ENCODE measurements around the gene ODF4. TPM values are rescaled to one million over a fixed set of nuclear protein-coding genes. Genes with fewer than 3 reads are reported as not detected.

Gene ODF4
- total and polyA plus RNA-seq, 12 donors, result not detected

GRCh38 chr17:8320990-8321389 is 18.6 kb upstream of the ODF4 start:
- intact Hi-C loops (cut with DNase I), result no loop called here
- no peak overlapping the region for H3K4me3 ChIP-seq
- H3K9me3 ChIP-seq (replicated peaks in 1 of 3), result no peaks in the 10 kb centered on the region
- peaks cover 0 to 6% of the 10 kb centered on the region in 2 donors for H3K4me1 ChIP-seq (replicated peaks in 1 of 2)
- H3K27ac ChIP-seq, result no peak overlapping the region
- H3K36me3 ChIP-seq (replicated peaks in 1 of 2), result no peaks in the 10 kb centered on the region
- peaks cover 14% of the 10 kb centered on the region for H3K27me3 ChIP-seq
- 72 to 79% (median 74%) methylated on average over 6 of the region's 6 CpGs for WGBS, 4 donors
- TF ChIP-seq POLR2A (IDR thresholded peaks at IDR 0.05), result no peak
- TF ChIP-seq CTCF (IDR thresholded peaks at IDR 0.05), result no peak
- no peak for DNase-seq

- H3K4me3 ChIP-seq, result no peak overlapping the region
- no peak overlapping the region for H3K27ac ChIP-seq
- H3K27me3 ChIP-seq, result peaks cover 4% of the 10 kb centered on the region
- intact Hi-C loops (cut with DNase I), result no loop called here
- TF ChIP-seq POLR2A (IDR thresholded peaks at IDR 0.05) (no peak), CTCF (IDR thresholded peaks at IDR 0.05) (no peak)
- DNase-seq, result no peak
- WGBS, 4 donors, result 89 to 100% (median 95%) methylated on average over 2 to 8 of the region's 8 CpGs
- no peaks in the 10 kb centered on the region for H3K9me3 ChIP-seq (replicated peaks in 1 of 3)
- H3K4me1 ChIP-seq (replicated peaks in 1 of 2), result peaks cover 4 to 16% of the 10 kb centered on the region in 2 donors
- no peaks in the 10 kb centered on the region for H3K36me3 ChIP-seq (replicated peaks in 1 of 2)
Measured at GRCh38 chr17:8322061-8322460, 17.6 kb upstream of the ODF4 start.

- Histone ChIP-seq H3K4me1 (replicated peaks in 1 of 2) (peaks cover 10 to 20% of the 10 kb centered on the region in 2 donors), H3K27ac (no peak overlapping the region), H3K4me3 (no peak overlapping the region), H3K9me3 (replicated peaks in 1 of 3) (no peaks in the 10 kb centered on the region), H3K27me3 (no peaks in the 10 kb centered on the region), H3K36me3 (replicated peaks in 1 of 2) (no peaks in the 10 kb centered on the region)
- intact Hi-C loops (cut with DNase I), result no loop called here
- no peak for DNase-seq
- TF ChIP-seq POLR2A (IDR thresholded peaks at IDR 0.05) (no peak), CTCF (IDR thresholded peaks at IDR 0.05) (no peak)
- WGBS, 4 donors, result 69 to 80% (median 76%) methylated on average over 5 of the region's 5 CpGs
Measured at GRCh38 chr17:8324132-8324531, 15.5 kb upstream of the ODF4 start.

GRCh38 chr17:8324923-8325322 is 14.7 kb upstream of the ODF4 start:
- TF ChIP-seq POLR2A (IDR thresholded peaks at IDR 0.05) (no peak), CTCF (IDR thresholded peaks at IDR 0.05) (no peak)
- intact Hi-C loops (cut with DNase I), result no loop called here
- DNase-seq, result no peak
- H3K9me3 ChIP-seq (replicated peaks in 1 of 3), result no peaks in the 10 kb centered on the region
- no peaks in the 10 kb centered on the region for H3K36me3 ChIP-seq (replicated peaks in 1 of 2)
- peaks cover 10 to 20% of the 10 kb centered on the region in 2 donors for H3K4me1 ChIP-seq (replicated peaks in 1 of 2)
- H3K27ac ChIP-seq, result no peak overlapping the region
- no peak overlapping the region for H3K4me3 ChIP-seq
- 63 to 83% (median 74%) methylated on average over 4 to 5 of the region's 5 CpGs for WGBS, 4 donors
- H3K27me3 ChIP-seq, result no peaks in the 10 kb centered on the region

Data from adrenal gland (tissue), 12 donors.